CD14-positive monocyte (primary cell): Measurements from ENCODE around the gene PLPP7. TPM values are rescaled to one million over a fixed set of nuclear protein-coding genes. Genes with fewer than 3 reads are reported as not detected.

ENCODE experiments used
- DNase-seq, 3 donors: peaks; one replicate each; pipeline ENCODE4 v3.0.0-alpha.2; 2011 to 2022
- H2AFZ ChIP-seq: 2 replicates; pipeline ENCODE4 v1.6.0; 2012; ENCODE audit warnings: mild to moderate bottlenecking, low read depth, low read length, inconsistent platforms; ENCODE audit not compliant: insufficient read depth, poor library complexity, severe bottlenecking
- H3K27ac ChIP-seq, 2 donors: 1 replicate in 1 of 2; 2 replicates in 1 of 2; pipeline ENCODE4 v1.5.1; 2012 to 2013; ENCODE audit warnings: low read length in 2 of 2, control low read depth in 1 of 2, inconsistent platforms in 1 of 2, low read depth in 1 of 2, mild to moderate bottlenecking in 1 of 2
- H3K27me3 ChIP-seq, 2 donors: one replicate each; pipeline versions ENCODE4 v1.6.0 to v1.6.1; 2011 to 2013; ENCODE audit warnings: low read length in 2 of 2; ENCODE audit not compliant: control insufficient read depth in 2 of 2, insufficient read depth in 2 of 2
- H3K36me3 ChIP-seq, 2 donors: replicated peaks in 1 of 2; 1 replicate in 1 of 2; 2 replicates in 1 of 2; pipeline versions ENCODE4 v1.5.1 to v1.6.1; 2012 to 2013; ENCODE audit warnings: low read length in 2 of 2, control low read depth in 1 of 2, inconsistent platforms in 1 of 2, mild to moderate bottlenecking in 1 of 2; ENCODE audit not compliant: insufficient read depth in 2 of 2, control insufficient read depth in 1 of 2
- H3K4me1 ChIP-seq, 2 donors: 1 replicate in 1 of 2; 2 replicates in 1 of 2; pipeline versions ENCODE4 v1.5.1 to v1.6.1; 2012 to 2013; ENCODE audit warnings: low read length in 2 of 2, control low read depth in 1 of 2, inconsistent platforms in 1 of 2, mild to moderate bottlenecking in 1 of 2, moderate library complexity in 1 of 2; ENCODE audit not compliant: insufficient read depth in 2 of 2, control insufficient read depth in 1 of 2
- H3K4me2 ChIP-seq: replicated peaks from 2 replicates; pipeline ENCODE3; 2012; ENCODE audit warnings: low read length, moderate library complexity, mild to moderate bottlenecking; ENCODE audit not compliant: poor library complexity, severe bottlenecking; ENCODE audit errors: extremely low read depth
- H3K4me3 ChIP-seq, 3 experiments: fragments of 200-600 bp in 1 of 3; sonication (generic) in 1 of 3; replicated peaks in 1 of 3; 1 replicate in 2 of 3; 2 replicates in 1 of 3; pipeline ENCODE4 v1.5.1; 2011 to 2013; ENCODE audit warnings: low read length in 3 of 3, mild to moderate bottlenecking in 3 of 3, control low read depth in 2 of 3, low read depth in 2 of 3, inconsistent platforms in 1 of 3, moderate library complexity in 1 of 3
- H3K79me2 ChIP-seq: 2 replicates; pipeline ENCODE4 v1.6.0; 2012; ENCODE audit warnings: mild to moderate bottlenecking, control low read depth, inconsistent platforms, low read length, moderate library complexity; ENCODE audit not compliant: insufficient read depth
- H3K9ac ChIP-seq: 2 replicates; pipeline ENCODE4 v1.6.0; 2017; ENCODE audit warnings: low read length, mild to moderate bottlenecking; ENCODE audit not compliant: insufficient read depth, poor library complexity, severe bottlenecking
- H3K9me3 ChIP-seq, 2 donors: replicated peaks in 1 of 2; 1 replicate in 1 of 2; 2 replicates in 1 of 2; pipeline versions ENCODE4 v1.5.1 to v1.6.1; 2012 to 2013; ENCODE audit warnings: low read length in 2 of 2, control low read depth in 1 of 2; ENCODE audit not compliant: control insufficient read depth in 1 of 2, insufficient read depth in 1 of 2
- H4K20me1 ChIP-seq: 2 replicates; pipeline ENCODE4 v1.6.0; 2012; ENCODE audit warnings: mild to moderate bottlenecking, low read length, control low read depth, moderate library complexity; ENCODE audit not compliant: insufficient read depth
- H3K27ac Mint-ChIP-seq, 7 donors: one replicate each; pipeline ENCODE4 v1.8.0; 2020; ENCODE audit warnings: mild to moderate bottlenecking in 7 of 7, mixed read lengths in 7 of 7, moderate library complexity in 6 of 7, inconsistent platforms in 2 of 7
- H3K27me3 Mint-ChIP-seq, 3 donors: one replicate each; pipeline ENCODE4 v1.8.0; 2021 to 2022; ENCODE audit warnings: low read depth in 3 of 3, mild to moderate bottlenecking in 3 of 3, mixed read lengths in 3 of 3, moderate library complexity in 3 of 3, inconsistent platforms in 1 of 3
- H3K36me3 Mint-ChIP-seq, 2 donors: one replicate each; pipeline ENCODE4 v1.8.0; 2020; ENCODE audit warnings: mixed read lengths in 2 of 2, inconsistent platforms in 1 of 2, mild to moderate bottlenecking in 1 of 2
- H3K4me1 Mint-ChIP-seq: one replicate; pipeline ENCODE4 v1.8.0; 2020; ENCODE audit warnings: mild to moderate bottlenecking, mixed read lengths
- H3K4me3 Mint-ChIP-seq, 2 donors: one replicate each; pipeline ENCODE4 v1.8.0; 2020; ENCODE audit warnings: mild to moderate bottlenecking in 2 of 2, mixed read lengths in 2 of 2, moderate library complexity in 1 of 2
- H3K9me3 Mint-ChIP-seq, 7 donors: one replicate each; pipeline ENCODE4 v1.8.0; 2020 to 2022; ENCODE audit warnings: mixed read lengths in 7 of 7, mild to moderate bottlenecking in 6 of 7, moderate library complexity in 6 of 7, inconsistent platforms in 2 of 7
- CTCF ChIP-seq: fragments of 200-600 bp; IDR thresholded peaks from one replicate; pipeline ENCODE4 v1.8.0; 2022; ENCODE audit warnings: antibody characterized with exemption, mild to moderate bottlenecking
- WGBS: methylation state at CpG from one replicate; pipeline ENCODE4 v1.1.5; 2013; ENCODE audit warnings: missing lambda C conversion rate; ENCODE audit not compliant: insufficient coverage; 5-methylcytosine and 5-hydroxymethylcytosine counted together
- intact Hi-C, 2 donors: fragments of 100-400 bp; cut with micrococcal nuclease; formaldehyde crosslinking; loops; one replicate each; pipeline versions ENCODE4 v1.15.0 to v1.15.1; 2023
- polyA plus RNA-seq, 3 donors: library from polyadenylated mRNA; depleted of rRNA in 1 of 3; unstranded in 2 of 3; stranded (reverse) in 1 of 3; fragments of 300-500 nt in 2 of 3; fragments of >200 nt in 1 of 3; fragmentation: Illumina TruSeq in 2 of 3; gene quantifications; 1 replicate in 2 of 3; 2 replicates in 1 of 3; pipeline ENCODE4 v1.2.3, GENCODE V29; 2012 to 2021

PLPP7 gene
- polyA plus RNA-seq, 3 donors, result 1.1 to 3.1 (median 1.5) TPM

GRCh38 chr9:131263701-131264100, 25.8 kb upstream of the PLPP7 start:
- H3K79me2 ChIP-seq, result peaks cover 98% of the 10 kb centered on the region
- intact Hi-C loops, result no loop called here
- WGBS, result 41% methylated on average over 5 of the region's 6 CpGs

GRCh38 chr9:131264231-131264630, 25.3 kb upstream of the PLPP7 start:
- H2AFZ ChIP-seq, result no peak overlapping the region

More at GRCh38 chr9:131263701-131264100, 25.8 kb upstream of the PLPP7 start:
- Histone ChIP-seq H3K4me1 (peaks cover 76 to 78% of the 10 kb centered on the region in 2 donors), H3K4me2 (peak overlapping the region; percentile 45), H3K9ac (peak overlapping the region; percentile 33), H3K4me3 (peak overlapping the region in 1 of 3 experiments; percentile 37), H3K36me3 (peaks cover 31 to 32% of the 10 kb centered on the region in 2 donors), H3K9me3 (no peaks in the 10 kb centered on the region), H2AFZ (no peak overlapping the region), H3K27me3 (no peaks in the 10 kb centered on the region), H3K27ac (peak overlapping the region; percentile 19 to 77), H4K20me1 (peaks cover 76% of the 10 kb centered on the region)
- DNase-seq, result no peak
- Mint-ChIP-seq H3K4me3 (peak overlapping the region; percentile 46 to 64), H3K4me1 (peaks cover 75% of the 10 kb centered on the region), H3K36me3 (peaks cover 43 to 86% of the 10 kb centered on the region in 2 donors), H3K27me3 (no peaks in the 10 kb centered on the region), H3K27ac (peak overlapping the region in 6 of 7 donors; percentile 78 to 93 (median 85)), H3K9me3 (no peaks in the 10 kb centered on the region)
- no peak for TF ChIP-seq CTCF

More at GRCh38 chr9:131264231-131264630, 25.3 kb upstream of the PLPP7 start:
- Histone ChIP-seq H3K4me2 (peak overlapping the region; percentile 45), H3K9me3 (no peaks in the 10 kb centered on the region), H3K27me3 (no peaks in the 10 kb centered on the region), H3K27ac (peak overlapping the region; percentile 19 to 77), H4K20me1 (peaks cover 79% of the 10 kb centered on the region), H3K9ac (peak overlapping the region; percentile 33), H3K36me3 (peaks cover 26 to 27% of the 10 kb centered on the region in 2 donors), H3K4me1 (peaks cover 78% of the 10 kb centered on the region in 2 donors), H3K79me2 (peaks cover 98% of the 10 kb centered on the region), H3K4me3 (peak overlapping the region in 1 of 3 experiments; percentile 37)
- Mint-ChIP-seq H3K9me3 (no peaks in the 10 kb centered on the region), H3K4me3 (peak overlapping the region; percentile 46 to 64), H3K27ac (peak overlapping the region; percentile 78 to 93 (median 87)), H3K36me3 (peaks cover 38 to 81% of the 10 kb centered on the region in 2 donors), H3K27me3 (peaks cover 0 to 2% (median 0%) of the 10 kb centered on the region in 3 donors), H3K4me1 (peaks cover 78% of the 10 kb centered on the region)
- TF ChIP-seq CTCF, result no peak
- intact Hi-C loops, result no loop called here
- 16% methylated on average over 8 of the region's 11 CpGs for WGBS
- peak in 1 of 3 donors; percentile 41 for DNase-seq
